ENCODE results near the gene C2orf49.

C2orf49 gene

DNA sequence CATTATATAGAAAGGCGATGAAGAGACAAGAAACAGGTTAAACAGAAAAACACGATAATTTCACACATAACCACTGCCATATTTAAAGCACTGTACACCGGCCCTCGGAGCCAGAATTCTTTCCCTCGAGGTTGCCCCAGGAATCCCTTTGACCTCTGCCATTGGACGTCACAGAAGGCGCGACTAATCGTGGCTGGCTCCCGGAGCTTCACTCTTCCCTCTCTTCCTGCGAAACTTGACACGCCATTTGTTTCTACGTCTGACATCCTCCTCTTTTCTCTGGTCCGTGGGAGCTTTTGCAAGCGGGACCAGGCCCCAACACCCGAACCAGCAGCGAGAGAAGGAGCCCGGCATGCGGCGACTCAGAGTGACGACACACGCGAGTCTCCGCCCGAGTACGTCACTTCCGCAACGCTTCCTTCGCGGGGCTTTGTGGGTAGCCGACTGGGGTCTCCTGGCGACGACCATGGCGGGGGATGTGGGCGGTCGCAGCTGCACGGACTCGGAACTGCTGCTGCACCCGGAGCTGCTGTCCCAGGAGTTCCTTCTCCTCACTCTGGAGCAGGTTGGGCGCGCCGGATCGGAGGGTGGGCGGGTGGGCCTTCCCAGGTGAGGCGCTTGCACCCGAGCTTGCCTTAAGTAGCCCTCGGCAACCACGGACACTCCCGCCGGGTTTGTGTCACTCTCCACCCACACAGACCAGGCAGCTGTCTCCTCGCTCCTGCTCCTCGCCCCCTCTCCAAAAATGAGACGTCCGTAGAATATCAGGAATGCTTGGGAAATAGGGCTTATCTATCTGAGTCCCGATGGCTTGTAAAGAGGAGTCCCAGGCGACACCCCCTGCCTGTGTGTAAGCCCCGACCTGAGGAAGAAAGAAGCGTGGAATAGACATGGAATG lies at the start of gene C2orf49:
C2orf49 (plus strand) TSS at position 419 of the 898 bp plus-strand sequence; CDS start at position 467, 48 bp downstream.
- DNase-seq, result peak; percentile 73 to 80 (median 78)

DNA sequence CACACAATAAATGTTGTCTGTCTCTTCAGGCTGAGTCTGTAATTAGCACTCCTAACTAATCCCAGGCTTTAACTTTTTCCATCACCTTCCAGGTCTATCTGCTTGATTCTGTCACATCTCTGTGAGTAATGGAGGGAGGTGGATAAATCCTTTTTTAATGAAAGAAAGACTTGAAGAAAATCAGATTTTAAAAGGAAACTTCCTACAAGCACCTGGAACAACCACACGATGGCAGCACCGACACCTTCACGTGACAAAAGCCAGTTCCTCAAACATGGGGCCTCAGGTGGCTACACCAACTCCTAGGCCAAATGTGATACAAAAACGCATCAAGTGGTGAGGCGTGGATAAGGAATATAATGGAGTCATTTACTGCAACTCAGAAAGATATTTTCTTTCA lies 49.6 kb upstream of the C2orf49 start:
- DNase-seq, result no peak

DNA sequence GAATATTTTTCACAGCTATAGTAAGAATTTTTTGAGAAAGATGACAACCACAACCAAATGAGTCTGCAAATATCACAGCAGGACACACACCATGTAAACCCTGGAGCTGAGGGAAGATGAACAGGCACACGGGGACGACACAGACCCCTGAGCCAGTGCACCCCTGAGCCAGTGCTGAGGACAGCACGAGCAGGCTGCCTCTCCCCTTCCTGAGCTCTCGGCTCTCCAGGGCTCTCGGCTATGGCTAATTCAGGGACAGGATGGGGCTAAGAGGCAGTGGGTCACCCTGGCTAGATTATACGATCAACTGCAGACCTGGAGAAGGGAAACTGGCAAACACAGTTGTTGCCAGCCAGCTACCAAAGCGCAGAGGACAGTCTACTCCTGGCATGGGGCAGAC lies 49.2 kb upstream of the C2orf49 start:
- DNase-seq, result no peak

DNA sequence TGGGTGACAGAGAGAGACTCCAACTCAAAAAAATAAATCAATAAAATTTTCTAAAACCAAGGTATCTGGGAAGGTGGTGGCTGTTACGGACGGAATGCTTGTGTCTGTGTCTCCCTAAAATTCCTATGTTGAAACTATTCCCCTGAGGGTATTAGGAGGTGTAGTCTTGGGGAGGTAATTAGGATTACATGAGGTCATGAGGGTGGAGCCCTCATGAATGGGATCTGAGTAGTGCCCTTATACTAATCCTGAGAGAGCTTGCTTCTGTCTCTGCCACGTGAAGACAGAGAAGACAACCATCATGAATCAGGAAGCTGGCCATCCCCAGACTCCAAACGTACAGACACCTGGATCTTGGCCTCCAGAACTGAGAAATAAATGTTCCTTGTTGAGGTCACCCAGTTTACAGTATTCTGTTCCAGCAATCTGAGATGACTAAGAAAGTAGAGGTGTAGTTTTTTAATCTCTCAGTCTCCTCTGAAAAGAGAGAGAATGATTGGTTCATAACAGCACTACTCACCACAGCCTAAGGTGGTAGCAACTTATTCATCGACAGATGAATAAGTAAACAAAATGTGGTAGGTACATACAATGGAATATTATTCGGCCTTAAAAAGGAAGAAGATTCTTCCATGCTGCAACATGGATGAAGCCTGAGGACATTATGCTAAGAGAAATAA lies 46.2 kb upstream of the C2orf49 start:
- no peak for DNase-seq

DNA sequence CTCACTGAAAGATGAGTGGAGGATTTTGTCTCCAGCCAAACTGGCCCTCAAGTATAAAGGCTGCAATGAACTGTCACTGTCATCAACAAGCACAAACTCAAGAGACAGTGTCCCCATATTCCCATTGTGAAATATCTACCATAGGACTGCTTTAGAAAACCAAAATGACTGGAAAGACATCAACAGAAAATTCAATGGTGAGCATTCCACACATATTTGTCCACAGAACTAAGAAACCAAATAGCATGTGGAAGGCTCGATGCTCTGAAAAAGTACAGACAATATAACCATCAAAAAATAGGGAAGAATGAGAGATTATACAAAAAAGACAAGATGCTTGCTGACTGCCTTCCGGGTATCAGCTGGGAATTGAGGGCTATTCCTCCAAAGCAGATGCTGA lies 45.4 kb upstream of the C2orf49 start:
- no peak for DNase-seq

DNA sequence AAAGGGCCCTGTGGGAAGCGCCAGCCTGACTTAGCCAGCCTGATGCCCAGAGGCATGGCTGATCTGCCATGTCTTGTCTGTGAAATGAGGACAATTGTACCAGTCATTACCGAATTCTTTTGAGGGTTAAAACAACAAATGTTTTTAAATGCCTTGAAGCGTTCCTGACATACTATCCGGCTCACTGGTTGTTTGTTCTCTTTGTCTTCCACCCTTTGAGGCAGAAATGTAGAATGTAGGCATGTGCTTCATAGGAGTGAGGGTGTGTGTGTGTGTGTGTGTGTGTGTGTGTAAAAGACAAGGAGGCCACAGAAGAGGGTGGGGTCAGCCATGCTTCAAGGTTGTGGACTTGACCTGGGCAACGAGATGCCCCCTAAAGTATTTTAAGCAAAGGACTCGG lies 43.3 kb upstream of the C2orf49 start:
- no peak for DNase-seq

DNA sequence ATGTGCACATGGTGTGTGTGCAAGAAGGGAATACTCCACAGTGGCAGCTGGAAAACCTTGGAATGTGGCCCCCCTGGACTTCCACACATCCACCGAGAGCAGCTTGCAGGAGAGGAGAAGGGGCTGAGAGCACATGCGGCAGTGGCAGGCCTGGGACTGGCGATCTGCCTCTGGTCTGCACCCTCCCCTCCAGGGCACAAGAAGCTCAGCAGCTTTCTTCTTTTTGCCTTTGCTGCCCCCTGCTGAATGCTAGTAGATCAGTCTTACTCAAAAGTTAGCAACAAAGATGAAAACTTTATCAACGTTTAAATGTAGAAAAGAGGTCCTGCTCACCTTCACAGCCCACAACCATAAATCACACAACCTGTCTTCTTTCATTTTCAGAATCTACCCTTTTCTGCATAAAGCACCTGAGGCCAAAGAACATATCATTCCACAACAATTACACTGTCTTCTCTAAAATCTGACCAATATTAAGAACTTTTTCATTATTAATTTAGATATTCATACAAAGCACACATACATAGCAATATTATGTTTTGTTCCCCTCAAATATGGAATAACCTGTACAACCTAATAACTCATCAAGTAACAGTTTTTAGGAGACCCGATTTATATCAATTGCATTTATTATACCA lies 42.4 kb upstream of the C2orf49 start:
- DNase-seq, result no peak

DNA sequence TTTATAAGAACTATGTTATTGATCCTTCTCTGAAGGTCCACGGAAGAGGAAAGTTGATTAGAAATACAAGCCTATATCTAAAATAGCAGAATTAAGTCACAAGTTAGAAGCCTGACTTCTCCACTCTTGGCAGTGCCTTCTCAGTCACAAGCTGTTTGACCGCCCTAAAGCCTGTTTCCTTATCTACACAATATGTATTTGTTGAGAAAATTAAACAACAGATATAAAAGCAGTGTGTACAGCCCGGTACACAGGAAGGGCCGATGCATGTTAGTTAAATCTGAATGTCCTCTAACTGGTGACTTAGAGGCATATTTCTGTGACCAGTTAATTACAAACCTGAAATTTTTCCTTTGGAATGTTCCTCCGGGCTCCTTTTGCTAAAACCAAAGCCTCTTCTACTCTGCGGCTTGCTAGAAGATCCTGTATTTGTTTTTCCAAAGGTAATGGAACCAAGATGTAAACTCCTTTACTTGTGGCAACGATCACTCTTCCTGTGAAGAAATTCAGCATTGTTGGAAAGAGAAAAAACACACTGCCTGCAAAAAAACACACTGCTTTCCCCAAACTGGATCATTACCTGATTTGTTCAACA lies 41.2 kb upstream of the C2orf49 start:
- no peak for DNase-seq

DNA sequence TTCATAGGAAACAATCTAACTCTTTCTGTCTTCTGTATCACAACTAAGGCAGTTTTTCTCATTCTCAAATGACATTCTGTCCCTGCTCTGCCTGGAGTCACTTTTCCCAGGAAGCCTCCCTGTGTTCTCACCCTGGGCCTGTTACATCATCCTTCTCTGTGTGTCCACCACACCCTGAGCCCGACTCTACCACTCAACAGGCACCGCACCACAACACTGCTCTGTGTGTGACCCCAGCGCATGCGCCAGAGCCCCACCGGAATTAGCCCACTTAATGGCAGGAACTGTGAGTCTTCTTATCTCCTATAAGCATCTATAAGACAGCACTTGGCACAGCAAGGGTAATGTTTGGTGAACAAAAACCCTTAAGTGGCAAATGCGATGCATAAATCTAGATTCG lies 40.1 kb upstream of the C2orf49 start:
- DNase-seq, result no peak

DNA sequence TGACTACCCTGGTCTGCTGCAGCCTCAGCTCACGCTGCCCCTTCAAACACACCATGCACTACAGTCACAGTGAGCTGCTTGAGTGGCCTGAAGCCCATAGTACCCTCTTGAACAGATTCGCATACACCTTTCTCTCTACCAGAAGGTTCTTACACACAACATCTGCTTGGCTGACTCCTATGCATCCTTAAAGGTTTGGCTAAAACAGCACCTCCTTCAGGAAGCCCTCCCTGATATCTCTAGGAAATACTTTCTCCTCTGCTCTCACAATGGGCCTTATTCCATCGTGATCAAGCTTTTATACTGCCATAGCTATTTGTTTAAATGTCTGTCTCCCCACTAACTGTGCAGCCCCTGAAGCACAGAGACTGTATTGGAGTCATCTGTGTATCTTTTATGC lies 39.3 kb upstream of the C2orf49 start:
- no peak for DNase-seq

DNA sequence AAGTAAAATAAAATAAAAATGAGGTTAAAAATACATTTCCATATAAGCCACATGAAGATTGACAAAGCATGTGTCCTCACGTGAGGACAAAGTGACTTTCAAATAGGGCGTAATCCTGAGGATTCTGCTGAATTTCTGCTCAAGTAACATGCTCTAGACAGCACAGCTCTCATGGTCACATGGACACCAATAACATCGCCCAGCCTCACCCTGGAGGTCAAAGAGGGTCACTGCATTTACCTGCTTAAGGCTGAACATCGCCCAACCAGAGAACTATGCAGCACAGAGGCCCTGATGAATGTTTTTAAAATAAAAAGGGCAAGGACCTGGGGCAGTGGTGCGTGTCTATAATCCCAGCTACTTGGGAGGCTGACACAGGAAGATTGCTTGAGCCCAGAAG lies 38.0 kb upstream of the C2orf49 start:
- DNase-seq, result no peak

DNA sequence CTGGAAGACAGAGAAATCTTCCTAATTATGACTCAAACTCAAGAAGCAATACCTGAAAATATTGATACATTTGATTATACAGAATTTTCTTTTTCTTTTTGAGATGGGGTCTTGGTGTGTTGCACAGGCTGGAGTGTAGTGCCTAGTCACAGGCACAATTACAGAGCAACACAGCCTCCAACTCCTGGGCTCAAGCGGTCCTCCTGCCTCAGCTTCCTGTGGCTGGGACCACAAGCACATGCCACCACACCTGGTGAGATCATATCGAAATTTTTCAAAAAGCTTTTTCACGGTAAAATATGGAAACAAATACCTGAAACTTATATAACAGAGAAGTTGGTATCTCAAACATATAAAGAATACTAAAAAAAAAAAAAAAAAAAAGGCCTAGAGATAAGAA lies 35.7 kb upstream of the C2orf49 start:
- no peak for DNase-seq

DNA sequence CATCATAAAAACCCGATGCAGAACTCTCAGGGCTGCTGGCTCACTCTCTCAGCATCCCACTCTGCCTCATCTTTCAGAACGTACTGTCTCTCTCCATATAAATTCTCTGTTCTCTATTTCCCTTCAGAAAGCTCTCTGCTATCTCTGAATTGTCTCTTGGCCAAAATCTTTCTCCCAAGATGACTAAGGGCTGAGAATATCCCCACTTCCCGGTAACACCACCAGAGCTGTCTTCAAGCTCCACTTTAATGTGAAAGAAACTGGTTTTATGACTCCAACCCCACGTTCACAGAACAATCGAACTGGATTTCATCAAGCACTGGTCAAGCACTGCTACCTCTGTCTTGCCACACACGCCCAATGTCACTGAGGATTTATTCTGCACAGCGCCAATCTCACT lies 30.2 kb upstream of the C2orf49 start:
- no peak for DNase-seq

DNA sequence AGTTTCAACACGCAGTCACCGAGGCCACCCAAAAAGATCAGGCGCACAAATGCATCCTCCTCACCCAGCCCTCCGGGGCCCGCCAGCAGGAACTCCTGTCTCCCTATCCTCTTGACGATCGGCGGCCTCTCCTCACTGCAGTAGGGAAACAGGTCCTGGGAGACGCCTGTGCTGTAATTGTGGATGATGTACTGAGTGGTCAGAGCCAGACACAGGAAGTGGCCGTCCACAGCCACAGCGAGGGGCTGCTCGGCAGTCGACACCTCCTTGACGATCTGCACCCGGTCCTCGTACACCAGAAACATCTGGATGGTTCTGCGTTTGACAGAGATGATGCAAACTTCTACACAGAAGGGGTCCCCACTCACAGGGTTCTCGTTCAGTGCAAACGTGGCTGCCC lies 29.8 kb upstream of the C2orf49 start:
- DNase-seq, result no peak

DNA sequence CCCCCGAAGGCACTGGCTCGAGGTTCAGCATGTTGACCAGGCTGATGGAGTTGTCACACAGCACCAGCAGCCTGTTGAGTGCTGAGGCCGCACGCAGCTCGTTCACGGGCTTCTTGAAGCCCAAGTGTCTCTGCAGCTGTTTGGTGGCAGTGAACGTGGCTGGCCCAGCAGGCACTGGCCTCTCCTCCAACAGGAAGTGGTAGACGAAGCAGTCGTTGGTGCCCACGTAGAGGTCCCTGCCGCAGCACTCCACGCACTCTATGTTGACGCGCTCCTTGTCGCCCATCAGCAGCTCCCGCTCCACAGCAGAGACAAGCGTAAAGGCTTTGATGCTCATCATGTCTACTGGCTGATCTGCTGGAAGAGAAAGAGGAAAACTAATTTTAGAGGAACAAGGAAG lies 29.4 kb upstream of the C2orf49 start:
- no peak for DNase-seq

DNA sequence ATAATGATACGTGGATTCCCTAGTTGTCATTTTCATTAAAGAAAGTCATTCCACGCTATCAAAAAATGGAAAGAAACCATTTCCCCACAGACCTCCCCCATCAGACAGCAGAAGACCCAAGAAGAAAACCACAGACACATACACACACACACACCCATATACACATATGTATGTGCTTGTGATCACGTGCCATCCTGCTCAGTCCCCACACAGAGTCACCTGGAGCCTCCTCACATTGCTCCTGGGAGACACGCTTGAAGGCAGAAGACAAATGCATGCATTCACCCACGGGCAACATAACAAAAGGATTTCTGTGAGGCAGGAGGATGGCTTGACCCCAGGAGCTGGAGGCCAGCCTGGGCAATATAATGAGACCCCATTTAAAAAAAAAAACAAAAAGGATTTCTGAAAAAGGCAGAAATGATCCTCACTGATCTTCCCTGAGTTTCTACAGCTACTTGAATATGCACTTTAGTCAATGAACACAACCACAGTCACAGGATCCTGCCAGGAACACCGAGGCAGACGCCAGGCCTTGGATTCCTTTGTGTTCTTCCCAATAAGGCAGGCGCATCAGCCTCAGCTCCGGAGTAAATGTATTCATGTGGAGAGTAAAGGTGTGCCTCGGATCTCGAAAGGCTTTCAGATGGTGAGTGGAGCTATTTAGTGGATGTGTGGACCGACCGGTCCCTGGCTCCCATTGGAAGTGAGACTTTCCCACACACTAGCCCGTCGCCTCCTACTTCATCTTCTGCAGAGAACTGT lies 28.8 kb upstream of the C2orf49 start:
- DNase-seq, result no peak

DNA sequence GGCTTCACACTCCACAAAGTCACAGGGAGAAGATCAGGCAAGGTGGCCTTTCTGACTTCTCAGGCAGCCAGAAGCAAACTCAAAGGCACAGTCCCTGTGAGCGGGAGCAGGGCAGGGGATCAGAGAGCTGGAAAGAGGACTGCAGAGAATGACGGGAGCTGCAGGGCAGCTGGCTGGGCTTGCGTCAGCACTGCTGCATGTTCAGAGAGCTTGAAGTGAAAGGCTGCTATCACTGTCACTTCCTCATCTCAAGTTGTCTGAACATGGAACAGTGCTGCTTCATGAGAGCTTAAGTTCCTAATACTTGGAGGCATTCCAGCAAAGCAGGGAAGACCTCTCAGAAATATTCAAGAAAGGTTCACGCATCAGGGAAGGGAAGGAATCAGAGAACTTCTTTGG lies 28.2 kb upstream of the C2orf49 start:
- DNase-seq, result no peak

DNA sequence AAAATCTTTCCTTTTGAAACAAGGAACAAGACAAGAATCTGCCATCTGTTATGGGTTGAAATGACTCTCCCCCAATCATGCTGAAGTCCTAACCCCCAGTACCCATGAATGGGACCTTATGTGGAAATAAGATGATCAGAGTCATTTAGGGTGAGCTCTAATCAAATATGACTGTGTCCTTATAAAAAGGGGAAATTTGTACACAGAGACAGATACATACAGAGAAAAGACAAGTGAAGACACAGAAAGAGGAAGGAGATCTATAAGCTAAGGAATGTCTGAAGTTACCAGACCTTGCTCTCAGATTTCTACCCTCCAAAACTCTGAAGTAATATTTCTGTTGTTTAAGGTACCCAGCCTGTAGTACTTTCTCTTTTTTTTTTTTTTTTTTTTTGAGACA lies 23.5 kb upstream of the C2orf49 start:
- no peak for DNase-seq

DNA sequence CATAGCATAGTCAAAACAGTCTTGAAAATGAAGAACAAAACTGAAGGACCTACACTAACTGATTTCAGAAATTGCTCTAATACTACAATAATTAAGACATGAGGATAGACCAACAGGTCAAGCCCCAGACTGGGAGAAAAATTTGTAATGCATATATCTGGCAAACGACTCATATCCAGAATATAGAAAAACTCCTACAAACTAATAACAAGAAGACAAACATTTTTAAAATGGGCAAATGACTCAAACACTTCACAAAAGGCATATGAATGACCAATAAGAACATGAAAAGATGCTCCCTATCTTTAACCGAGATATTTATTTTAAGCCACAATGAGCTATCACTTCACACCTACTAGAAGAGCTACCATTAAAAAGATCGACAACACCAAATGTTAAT lies 22.0 kb upstream of the C2orf49 start:
- no peak for DNase-seq

DNA sequence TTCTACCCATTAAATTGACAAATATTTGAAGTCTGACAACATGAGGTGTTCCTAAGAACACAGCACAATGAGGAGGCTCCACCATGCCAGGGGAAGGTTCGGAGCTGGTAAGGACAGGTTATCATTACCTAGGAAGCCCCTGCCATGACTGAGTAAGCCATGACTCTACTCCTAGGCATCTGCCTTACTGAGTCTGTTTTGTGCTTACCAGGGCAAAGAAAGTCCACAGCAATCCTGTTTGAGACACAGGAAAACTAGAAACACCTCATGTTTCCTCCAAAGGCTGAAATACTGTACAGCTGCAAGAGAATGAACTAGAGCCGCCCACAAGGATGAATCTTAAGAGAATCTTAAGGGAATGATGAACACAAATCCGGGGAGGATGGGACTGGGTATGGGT lies 19.4 kb upstream of the C2orf49 start:
- DNase-seq, result no peak

DNA sequence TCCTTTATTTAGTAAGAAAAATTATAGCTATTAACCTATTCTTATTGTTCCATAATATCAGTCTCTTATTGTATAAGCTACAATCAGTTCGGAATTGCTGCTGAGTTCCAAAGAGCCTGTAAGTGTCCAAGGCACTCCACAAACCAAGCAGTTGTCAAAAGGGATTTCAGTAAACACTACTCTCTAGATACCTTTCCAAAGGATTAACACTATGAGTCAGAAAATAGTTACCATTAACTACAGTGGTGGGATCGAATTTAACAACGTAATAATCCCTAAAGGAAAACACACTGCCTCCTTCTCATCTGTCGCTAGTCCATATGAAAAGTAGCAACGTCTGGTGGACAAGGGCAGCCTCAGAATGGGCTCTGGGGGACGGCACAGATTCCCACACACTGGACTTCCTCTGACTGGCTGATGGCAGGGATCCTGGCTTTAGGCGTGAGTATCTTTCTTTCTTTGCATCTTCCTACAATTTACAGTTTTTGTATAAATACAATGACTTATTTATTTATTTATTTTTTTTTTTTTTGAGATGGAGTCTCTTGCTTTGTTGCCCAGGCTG lies 16.6 kb upstream of the C2orf49 start:
- DNase-seq, result no peak

DNA sequence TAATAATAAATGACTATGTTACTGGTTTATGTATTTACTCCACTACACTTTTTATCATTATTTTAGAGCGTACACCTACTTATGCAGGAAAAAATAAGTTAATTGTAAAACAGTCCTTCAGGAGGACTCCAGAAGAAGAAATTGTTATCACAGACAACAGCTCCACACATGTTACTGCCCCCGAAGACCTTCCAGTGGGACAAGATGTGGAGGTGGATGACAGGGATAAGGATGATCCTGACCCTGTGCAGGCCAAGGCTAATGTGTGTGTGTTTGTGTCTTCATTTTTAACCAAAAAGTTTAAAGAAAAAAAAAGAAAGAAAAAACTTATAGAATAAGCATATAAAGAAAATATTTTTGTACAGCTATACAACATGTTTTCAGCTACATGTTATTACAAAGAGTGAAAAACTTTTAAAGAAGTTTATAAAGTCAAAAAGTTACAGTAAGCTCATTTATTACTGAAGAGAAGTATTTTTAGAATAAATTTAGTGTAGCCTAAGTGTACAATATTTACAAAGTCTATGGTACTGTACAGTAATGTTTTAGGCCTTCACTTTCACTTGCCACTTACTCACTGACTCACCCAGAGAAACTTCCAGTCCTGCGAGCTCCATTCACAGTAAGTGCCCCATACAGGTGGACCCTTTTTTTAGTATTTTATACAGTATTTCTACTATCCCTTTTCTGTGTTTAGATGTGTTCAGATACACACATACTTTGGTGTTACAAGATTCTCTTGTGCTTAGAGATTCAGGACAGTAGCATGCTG lies 15.3 kb upstream of the C2orf49 start:
- no peak for DNase-seq

All from activated CD4-positive, CD25-positive, alpha-beta regulatory T cell (primary cell).